ENCODE measurements around the gene FAXDC2. TPM values are rescaled to one million over a fixed set of nuclear protein-coding genes. Genes with fewer than 3 reads are reported as not detected.

Gene FAXDC2
- total RNA-seq, 4 donors from 2014 or later = 1.6 to 30.1 (median 7.3) TPM

- 84 to 94% methylated on average over 21 to 22 of the region's 32 CpGs for WGBS, 2 donors
- Histone ChIP-seq H3K27me3 (no peaks in the 10 kb centered on the region), H3K27ac (no peak overlapping the region), H3K4me3 (no peak overlapping the region), H3K4me1 (no peaks in the 10 kb centered on the region), H3K9me3 (no peaks in the 10 kb centered on the region), H3K36me3 (peaks cover 28 to 90% (median 33%) of the 10 kb centered on the region in 3 donors)
- no peak for DNase-seq
- TF ChIP-seq POLR2A (IDR thresholded peaks at IDR 0.05) (no peak), CTCF (IDR thresholded peaks at IDR 0.05) (no peak)
- intact Hi-C loops (cut with DNase I) = no loop called here
Observed at GRCh38 chr5:154793599-154794524, 56.5 kb downstream of the FAXDC2 start.

- WGBS, 2 donors = 70 to 84% methylated on average over 3 of the region's 3 CpGs
- peaks cover 20 to 66% (median 23%) of the 10 kb centered on the region in 3 donors for H3K36me3 ChIP-seq
Observed at GRCh38 chr5:154791535-154791934, 58.9 kb downstream of the FAXDC2 start.

GRCh38 chr5:154788212-154788611 is 62.2 kb downstream of the FAXDC2 start:
- Histone ChIP-seq H3K27ac (no peak overlapping the region), H3K4me1 (peaks cover 9 to 54% (median 26%) of the 10 kb centered on the region in 3 donors), H3K36me3 (peaks cover 11 to 37% (median 17%) of the 10 kb centered on the region in 3 donors), H3K27me3 (no peaks in the 10 kb centered on the region), H3K9me3 (no peaks in the 10 kb centered on the region), H3K4me3 (no peak overlapping the region)
- TF ChIP-seq CTCF (IDR thresholded peaks at IDR 0.05) (no peak), POLR2A (IDR thresholded peaks at IDR 0.05) (no peak)
- no peak for DNase-seq
- 67 to 86% methylated on average over 4 of the region's 5 CpGs for WGBS, 2 donors
- intact Hi-C loops (cut with DNase I) = no loop called here

More at GRCh38 chr5:154791535-154791934, 58.9 kb downstream of the FAXDC2 start:
- intact Hi-C loops (cut with DNase I) = no loop called here
- DNase-seq = no peak
- Histone ChIP-seq H3K27me3 (no peaks in the 10 kb centered on the region), H3K4me1 (peaks cover 9 to 21% (median 13%) of the 10 kb centered on the region in 3 donors), H3K27ac (no peak overlapping the region), H3K4me3 (no peak overlapping the region), H3K9me3 (no peaks in the 10 kb centered on the region)
- no peak for TF ChIP-seq POLR2A (IDR thresholded peaks at IDR 0.05)

GRCh38 chr5:154786414-154786813 is 64.0 kb downstream of the FAXDC2 start:
- Histone ChIP-seq H3K9me3 (no peaks in the 10 kb centered on the region), H3K27me3 (no peaks in the 10 kb centered on the region), H3K4me3 (no peak overlapping the region), H3K4me1 (peaks cover 18 to 72% (median 36%) of the 10 kb centered on the region in 3 donors), H3K36me3 (peaks cover 0 to 19% (median 4%) of the 10 kb centered on the region in 3 donors), H3K27ac (no peak overlapping the region)
- WGBS, 2 donors = 75% methylated on average over 2 of the region's 2 CpGs; no CpG with 5 or more reads in 1 of the 2 donors
- no peak for DNase-seq
- TF ChIP-seq CTCF (IDR thresholded peaks at IDR 0.05) (no peak), POLR2A (IDR thresholded peaks at IDR 0.05) (no peak)
- intact Hi-C loops (cut with DNase I) = no loop called here

GRCh38 chr5:154784856-154785255 is 65.5 kb downstream of the FAXDC2 start:
- intact Hi-C loops (cut with DNase I) = no loop called here
- no peak for TF ChIP-seq POLR2A (IDR thresholded peaks at IDR 0.05)
- no peak for TF ChIP-seq CTCF (IDR thresholded peaks at IDR 0.05)
- WGBS, 2 donors = 54 to 73% methylated on average over 2 of the region's 2 CpGs
- H3K9me3 ChIP-seq = no peaks in the 10 kb centered on the region
- no peaks in the 10 kb centered on the region for H3K27me3 ChIP-seq
- no peak overlapping the region for H3K27ac ChIP-seq
- no peak for DNase-seq
- no peak overlapping the region for H3K4me3 ChIP-seq
- H3K4me1 ChIP-seq = peaks cover 18 to 88% (median 36%) of the 10 kb centered on the region in 3 donors
- peaks cover 0 to 4% (median 0%) of the 10 kb centered on the region in 3 donors for H3K36me3 ChIP-seq
